GM18907 (cell line): ENCODE data around the gene SPEG.

Experiments used
- ATAC-seq: cut with Tn5 transposase; IDR thresholded peaks from one replicate; pipeline ENCODE4 v1.9.1; 2021; ENCODE audit warnings: mild to moderate bottlenecking, moderate library complexity; ENCODE audit not compliant: unreplicated experiment

Gene SPEG

GRCh38 chr2:219542931-219543595 lies 108.4 kb downstream of the SPEG start:
- ATAC-seq, result peak; percentile 41

- ATAC-seq, result peak; percentile 81
These were observed 109.1 kb downstream of the SPEG start, which contains the start of the genes CHPF and TMEM198 for GRCh38 chr2:219543596-219544358. CHPF (minus strand) TSS chr2:219543809; CDS start chr2:219543538, 271 bp downstream. TMEM198 (plus strand) TSS chr2:219544028; CDS start chr2:219544728, 700 bp downstream.

- no peak for ATAC-seq
These were observed 109.9 kb downstream of the SPEG start for GRCh38 chr2:219544567-219544966.

- no peak for ATAC-seq
These were observed 110.8 kb downstream of the SPEG start for GRCh38 chr2:219545295-219545942.

- no peak for ATAC-seq
These were observed 111.3 kb downstream of the SPEG start for GRCh38 chr2:219545943-219546352.

- ATAC-seq, result no peak
These were observed 113.0 kb downstream of the SPEG start for GRCh38 chr2:219547621-219548020.
